Peyer's patch (tissue), 4 donors: Measurements from ENCODE around the gene NAA80. TPM values are rescaled to one million over a fixed set of nuclear protein-coding genes. Genes with fewer than 3 reads are reported as not detected.

ENCODE experiments used
- DNase-seq, 3 donors: peaks; one replicate each; pipeline ENCODE4 v3.0.0-alpha.2; 2017 to 2019
- H3K27ac ChIP-seq, 4 donors: fragments of 200-600 bp; sonication (generic); one replicate each; pipeline ENCODE4 v1.5.1; 2016 to 2019
- H3K27me3 ChIP-seq, 2 donors: fragments of 200-600 bp; sonication (generic); one replicate each; pipeline ENCODE4 v1.5.1; 2019
- H3K36me3 ChIP-seq, 3 donors: fragments of 200-600 bp; sonication (generic); one replicate each; pipeline ENCODE4 v1.5.1; 2016 to 2019
- H3K4me1 ChIP-seq, 4 donors: fragments of 200-600 bp; sonication (generic); one replicate each; pipeline ENCODE4 v1.5.1; 2016 to 2019
- H3K4me3 ChIP-seq, 4 donors: fragments of 200-600 bp; sonication (generic); 1 replicate in 3 of 4; 2 replicates in 1 of 4; pipeline ENCODE4 v1.5.1; 2016 to 2019; ENCODE audit warnings: mild to moderate bottlenecking in 1 of 4
- H3K9me3 ChIP-seq, 4 donors: fragments of 200-600 bp; sonication (generic); one replicate each; pipeline ENCODE4 v1.5.1; 2016 to 2019; ENCODE audit warnings: mild to moderate bottlenecking in 1 of 4
- POLR2A ChIP-seq, 2 donors: fragments of 450-650 bp; IDR thresholded peaks; one replicate each; pipeline ENCODE4 v1.5.1; 2017; ENCODE audit warnings: antibody characterized with exemption in 2 of 2, mild to moderate bottlenecking in 2 of 2, moderate library complexity in 2 of 2
- total RNA-seq, 4 donors: library from RNA; depleted of rRNA; stranded (reverse); fragments of >200 nt; gene quantifications; one replicate each; pipeline ENCODE4 v1.1.0, GENCODE V29; 2016
- TF ChIP-seq, protein P1 (sequence below), 6 experiments: fragments of 450-650 bp in 4 of 6; fragments of 200-600 bp in 2 of 6; sonication (generic) in 1 of 6; IDR thresholded peaks; one replicate each; pipeline ENCODE4 v1.5.1; 2017 to 2019; ENCODE audit warnings: antibody characterized with exemption in 6 of 6, mild to moderate bottlenecking in 3 of 6, moderate library complexity in 1 of 6

The NAA80 gene
- total RNA-seq, 4 donors from 2014 or later = 3.2 to 14.0 (median 12.4) TPM

DNA sequence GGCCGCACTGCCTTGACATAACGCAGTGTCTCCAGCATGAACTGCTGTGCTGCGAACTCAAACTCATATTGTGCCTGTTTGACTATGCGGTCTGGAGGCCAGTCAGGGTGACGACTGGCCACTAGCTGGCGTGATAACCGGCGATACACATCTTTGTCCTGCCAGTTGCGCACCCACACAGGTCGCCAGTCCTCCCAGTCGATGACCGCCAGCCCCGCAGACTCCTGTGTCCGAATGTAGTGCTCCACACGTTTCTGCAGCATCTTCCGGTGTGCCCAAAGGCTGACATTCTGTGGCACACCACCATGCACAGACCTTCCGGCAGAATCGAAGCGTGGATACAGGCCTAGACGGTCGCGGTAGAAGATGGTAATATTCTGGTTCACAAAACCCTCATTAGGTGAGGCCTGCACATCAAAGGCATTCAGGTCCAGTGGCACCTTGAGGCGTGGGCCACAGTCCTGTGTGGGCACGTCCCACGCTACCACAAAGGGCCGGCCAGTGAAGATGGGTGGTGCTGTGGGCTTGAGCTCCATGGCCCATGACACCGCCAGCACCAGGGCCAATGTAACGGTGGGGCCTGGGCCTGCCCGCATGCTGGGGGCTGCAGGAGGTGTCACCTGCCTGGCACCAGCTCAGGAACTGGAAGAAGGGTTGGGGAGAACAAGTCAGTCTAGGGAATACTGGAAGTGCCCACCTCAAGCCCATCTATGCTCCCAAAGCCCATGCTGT lies 20.9 kb upstream of the NAA80 start:
- H3K9me3 ChIP-seq = no peaks in the 10 kb centered on the region
- H3K4me3 ChIP-seq = peak overlapping the region; percentile 77 to 98 (median 93)
- H3K36me3 ChIP-seq = peaks cover 0 to 12% (median 0%) of the 10 kb centered on the region in 3 donors
- peak in 1 of 3 donors; percentile 54 for DNase-seq
- H3K27me3 ChIP-seq = no peaks in the 10 kb centered on the region
- TF ChIP-seq POLR2A (IDR thresholded peaks at IDR 0.05) = no peak
- TF ChIP-seq, protein P1, sequence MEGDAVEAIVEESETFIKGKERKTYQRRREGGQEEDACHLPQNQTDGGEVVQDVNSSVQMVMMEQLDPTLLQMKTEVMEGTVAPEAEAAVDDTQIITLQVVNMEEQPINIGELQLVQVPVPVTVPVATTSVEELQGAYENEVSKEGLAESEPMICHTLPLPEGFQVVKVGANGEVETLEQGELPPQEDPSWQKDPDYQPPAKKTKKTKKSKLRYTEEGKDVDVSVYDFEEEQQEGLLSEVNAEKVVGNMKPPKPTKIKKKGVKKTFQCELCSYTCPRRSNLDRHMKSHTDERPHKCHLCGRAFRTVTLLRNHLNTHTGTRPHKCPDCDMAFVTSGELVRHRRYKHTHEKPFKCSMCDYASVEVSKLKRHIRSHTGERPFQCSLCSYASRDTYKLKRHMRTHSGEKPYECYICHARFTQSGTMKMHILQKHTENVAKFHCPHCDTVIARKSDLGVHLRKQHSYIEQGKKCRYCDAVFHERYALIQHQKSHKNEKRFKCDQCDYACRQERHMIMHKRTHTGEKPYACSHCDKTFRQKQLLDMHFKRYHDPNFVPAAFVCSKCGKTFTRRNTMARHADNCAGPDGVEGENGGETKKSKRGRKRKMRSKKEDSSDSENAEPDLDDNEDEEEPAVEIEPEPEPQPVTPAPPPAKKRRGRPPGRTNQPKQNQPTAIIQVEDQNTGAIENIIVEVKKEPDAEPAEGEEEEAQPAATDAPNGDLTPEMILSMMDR (IDR thresholded peaks at IDR 0.05) = no peak
- peak overlapping the region; percentile 88 to 95 (median 90) for H3K27ac ChIP-seq
- peaks cover 7 to 67% (median 22%) of the 10 kb centered on the region in 4 donors for H3K4me1 ChIP-seq

DNA sequence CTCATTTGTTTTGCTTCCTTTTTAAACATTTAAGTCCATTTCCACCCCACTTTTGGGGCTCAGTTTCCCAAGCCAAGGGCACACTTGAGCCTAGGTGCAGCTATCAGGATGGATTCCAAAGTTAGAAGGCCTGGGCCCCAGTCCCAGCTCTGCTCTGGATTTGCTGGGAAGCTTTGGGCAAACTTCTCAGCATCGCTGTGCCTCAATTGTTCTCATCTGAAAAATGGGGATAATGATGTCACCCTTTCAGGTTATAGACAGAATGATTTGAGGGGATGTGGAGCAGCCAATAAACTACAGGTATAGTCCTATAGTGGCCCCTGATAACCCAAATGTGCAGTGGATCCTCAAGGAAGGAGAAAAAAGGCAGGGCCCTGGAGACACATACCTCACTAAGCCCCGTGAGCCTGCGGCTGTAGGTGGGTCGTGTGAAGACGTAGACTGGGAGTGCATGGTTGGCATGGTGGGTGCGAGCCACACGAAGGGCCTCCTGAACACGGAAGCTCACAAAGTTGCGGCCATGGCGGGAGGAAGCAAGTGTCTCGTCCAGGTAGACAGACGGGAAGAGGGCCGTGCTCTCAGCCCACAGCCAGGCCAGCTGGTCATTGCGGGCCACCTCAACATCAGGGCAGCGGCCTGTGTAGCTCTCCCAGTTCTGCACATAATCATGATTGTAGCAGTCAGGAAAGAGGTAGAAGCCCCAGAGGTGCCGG lies 20.1 kb upstream of the NAA80 start:
- H3K4me1 ChIP-seq = peaks cover 7 to 60% (median 22%) of the 10 kb centered on the region in 4 donors
- H3K4me3 ChIP-seq = peak overlapping the region in 1 of 4 donors; percentile 77
- no peaks in the 10 kb centered on the region for H3K9me3 ChIP-seq
- H3K27ac ChIP-seq = peak overlapping the region in 1 of 4 donors; percentile 93
- H3K36me3 ChIP-seq = peaks cover 0 to 11% (median 0%) of the 10 kb centered on the region in 3 donors
- DNase-seq = peak in 1 of 3 donors; percentile 41
- no peak for TF ChIP-seq POLR2A (IDR thresholded peaks at IDR 0.05)
- TF ChIP-seq, protein P1 (IDR thresholded peaks at IDR 0.05) = no peak
- H3K27me3 ChIP-seq = no peaks in the 10 kb centered on the region

DNA sequence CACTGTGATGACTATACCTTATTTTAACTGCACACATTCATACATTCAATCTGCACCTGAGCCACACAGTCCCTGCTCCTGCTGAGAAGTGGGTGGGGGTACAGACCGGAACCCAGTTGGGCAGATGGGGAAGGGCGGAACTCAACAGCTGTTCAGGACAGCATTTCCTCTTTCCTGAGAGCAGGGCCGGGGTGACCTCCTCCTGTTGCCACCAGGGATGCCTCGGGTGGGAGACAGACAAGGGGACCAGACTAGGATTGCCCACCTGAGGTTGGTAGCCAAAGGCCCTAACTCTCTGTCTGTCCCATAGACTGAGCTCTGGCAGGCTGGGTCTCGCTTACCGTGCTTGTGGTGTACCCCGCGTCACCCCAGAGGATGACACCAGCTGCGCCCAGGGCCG lies 19.4 kb upstream of the NAA80 start:
- Histone ChIP-seq H3K9me3 (no peaks in the 10 kb centered on the region), H3K4me3 (peak overlapping the region in 1 of 4 donors; percentile 77), H3K27me3 (no peaks in the 10 kb centered on the region), H3K4me1 (peaks cover 7 to 58% (median 22%) of the 10 kb centered on the region in 4 donors), H3K36me3 (peaks cover 0 to 11% (median 0%) of the 10 kb centered on the region in 3 donors), H3K27ac (peak overlapping the region in 1 of 4 donors; percentile 93)
- DNase-seq = peak in 1 of 3 donors; percentile 47
- TF ChIP-seq POLR2A (IDR thresholded peaks at IDR 0.05) = no peak
- TF ChIP-seq, protein P1 (IDR thresholded peaks at IDR 0.05) = no peak

DNA sequence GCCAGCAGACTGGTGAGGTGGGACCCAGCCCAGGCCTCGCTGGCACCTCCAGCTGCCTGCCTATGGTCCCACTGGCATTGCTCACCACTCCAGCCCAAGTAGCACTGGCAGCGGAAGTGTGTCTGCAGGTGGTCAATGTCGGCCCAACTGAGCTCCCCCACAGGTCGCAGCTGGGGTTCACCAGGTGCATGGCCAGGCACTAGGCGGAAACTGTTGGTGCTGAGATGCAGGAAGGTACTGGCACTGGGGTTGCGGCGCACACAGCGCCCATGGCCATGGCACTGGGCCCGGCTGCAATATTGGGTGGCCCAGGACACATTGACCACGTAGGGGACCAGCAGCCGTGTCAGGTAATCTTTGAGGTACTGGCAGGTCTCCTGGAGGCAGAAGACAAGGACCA lies 19.0 kb upstream of the NAA80 start:
- no peak for DNase-seq
- peak overlapping the region in 2 of 4 donors; percentile 79 to 93 for H3K27ac ChIP-seq
- H3K4me1 ChIP-seq = peaks cover 7 to 58% (median 22%) of the 10 kb centered on the region in 4 donors
- H3K4me3 ChIP-seq = no peak overlapping the region
- no peaks in the 10 kb centered on the region for H3K27me3 ChIP-seq
- no peak for TF ChIP-seq POLR2A (IDR thresholded peaks at IDR 0.05)
- TF ChIP-seq, protein P1 (IDR thresholded peaks at IDR 0.05) = no peak
- peaks cover 0 to 11% (median 0%) of the 10 kb centered on the region in 3 donors for H3K36me3 ChIP-seq
- no peaks in the 10 kb centered on the region for H3K9me3 ChIP-seq

DNA sequence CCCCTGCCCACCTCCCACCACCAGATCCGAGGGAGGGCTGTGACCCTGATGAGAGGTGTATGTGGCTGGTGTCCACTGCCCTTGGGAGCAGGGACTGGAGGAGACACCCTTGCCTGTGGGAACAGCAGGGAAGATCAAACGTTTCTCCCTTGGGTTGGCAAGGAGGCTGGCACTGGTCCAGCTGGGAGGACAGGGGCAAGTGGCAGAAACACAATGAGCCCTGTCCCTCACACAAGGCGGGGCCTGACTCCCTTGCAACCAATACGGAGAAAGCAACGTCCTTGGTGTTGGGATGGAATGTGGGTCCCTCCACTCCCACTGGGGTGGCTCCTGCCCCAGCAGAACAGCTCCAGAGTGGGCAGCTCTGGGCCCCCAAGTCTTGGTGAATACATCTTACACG lies 18.1 kb upstream of the NAA80 start:
- H3K36me3 ChIP-seq = peaks cover 0 to 11% (median 0%) of the 10 kb centered on the region in 3 donors
- H3K27ac ChIP-seq = peak overlapping the region; percentile 52 to 93 (median 74)
- DNase-seq = peak in 1 of 3 donors; percentile 73
- H3K4me3 ChIP-seq = peak overlapping the region in 1 of 4 donors; percentile 14
- H3K4me1 ChIP-seq = peaks cover 5 to 55% (median 22%) of the 10 kb centered on the region in 4 donors
- TF ChIP-seq, protein P1 (IDR thresholded peaks at IDR 0.05) = no peak
- no peaks in the 10 kb centered on the region for H3K27me3 ChIP-seq
- no peaks in the 10 kb centered on the region for H3K9me3 ChIP-seq
